Neural crest cell (in vitro differentiated cells): ENCODE measurements around the gene AKNAD1. TPM values are rescaled to one million over a fixed set of nuclear protein-coding genes. Genes with fewer than 3 reads are reported as not detected.

Experiments
- DNase-seq: peaks from one replicate; pipeline ENCODE4 v3.0.0; 2021; ENCODE audit warnings: low read depth, mixed read lengths, low spot score
- H3K27ac Mint-ChIP-seq: one replicate; pipeline ENCODE4 v1.8.0; 2021; ENCODE audit warnings: mild to moderate bottlenecking, mixed read lengths; ENCODE audit not compliant: unreplicated experiment
- H3K27me3 Mint-ChIP-seq: 2 replicates; pipeline ENCODE4 v1.8.0; 2021; ENCODE audit warnings: low read depth, mild to moderate bottlenecking, mixed read lengths
- H3K36me3 Mint-ChIP-seq: 2 replicates; pipeline ENCODE4 v1.8.0; 2021; ENCODE audit warnings: low read depth, mild to moderate bottlenecking, mixed read lengths
- H3K4me1 Mint-ChIP-seq: 2 replicates; pipeline ENCODE4 v1.8.0; 2021; ENCODE audit warnings: mixed read lengths
- H3K4me3 Mint-ChIP-seq: one replicate; pipeline ENCODE4 v1.8.0; 2021; ENCODE audit warnings: mild to moderate bottlenecking, mixed read lengths
- H3K9me3 Mint-ChIP-seq: 2 replicates; pipeline ENCODE4 v1.8.0; 2021; ENCODE audit warnings: mixed read lengths
- CTCF ChIP-seq: fragments of 200-600 bp; sonication (generic); conservative IDR thresholded peaks from 2 replicates; pipeline ENCODE4 v1.5.0; 2021; ENCODE audit warnings: antibody characterized with exemption, mild to moderate bottlenecking
- total RNA-seq: library from RNA; stranded (reverse); gene quantifications from 2 replicates; pipeline ENCODE4 v1.2.1, GENCODE V29; 2021

Gene AKNAD1
- total RNA-seq, 1 donor from 2014 or later: 1.0 TPM

GRCh38 chr1:108813326-108813725 is 43.6 kb downstream of the AKNAD1 start:
- Mint-ChIP-seq H3K4me3 (no peak overlapping the region), H3K27me3 (no peaks in the 10 kb centered on the region), H3K36me3 (peaks cover 4% of the 10 kb centered on the region), H3K4me1 (peaks cover 44% of the 10 kb centered on the region), H3K27ac (no peak overlapping the region), H3K9me3 (peaks cover 2% of the 10 kb centered on the region)
- no peak for TF ChIP-seq CTCF
- DNase-seq: no peak

- TF ChIP-seq CTCF: no peak
- H3K4me3 Mint-ChIP-seq: no peak overlapping the region
- H3K36me3 Mint-ChIP-seq: peaks cover 6% of the 10 kb centered on the region
- no peak overlapping the region for H3K27ac Mint-ChIP-seq
- DNase-seq: no peak
- H3K27me3 Mint-ChIP-seq: no peaks in the 10 kb centered on the region
- no peaks in the 10 kb centered on the region for H3K9me3 Mint-ChIP-seq
- peaks cover 32% of the 10 kb centered on the region for H3K4me1 Mint-ChIP-seq
These were observed 45.3 kb downstream of the AKNAD1 start for GRCh38 chr1:108811611-108812010.

GRCh38 chr1:108808438-108808837 is 48.5 kb downstream of the AKNAD1 start:
- peaks cover 9% of the 10 kb centered on the region for H3K36me3 Mint-ChIP-seq
- no peak overlapping the region for H3K4me3 Mint-ChIP-seq
- no peaks in the 10 kb centered on the region for H3K27me3 Mint-ChIP-seq
- H3K4me1 Mint-ChIP-seq: peaks cover 3% of the 10 kb centered on the region
- no peaks in the 10 kb centered on the region for H3K9me3 Mint-ChIP-seq
- TF ChIP-seq CTCF: no peak
- H3K27ac Mint-ChIP-seq: no peak overlapping the region
- no peak for DNase-seq

GRCh38 chr1:108803548-108803947 is 53.3 kb downstream of the AKNAD1 start:
- H3K4me3 Mint-ChIP-seq: no peak overlapping the region
- H3K9me3 Mint-ChIP-seq: no peaks in the 10 kb centered on the region
- H3K27me3 Mint-ChIP-seq: no peaks in the 10 kb centered on the region
- no peak for TF ChIP-seq CTCF
- DNase-seq: no peak
- no peak overlapping the region for H3K27ac Mint-ChIP-seq
- peaks cover 21% of the 10 kb centered on the region for H3K36me3 Mint-ChIP-seq
- no peaks in the 10 kb centered on the region for H3K4me1 Mint-ChIP-seq

GRCh38 chr1:108801101-108801500 is 55.8 kb downstream of the AKNAD1 start:
- no peak for TF ChIP-seq CTCF
- Mint-ChIP-seq H3K27ac (no peak overlapping the region), H3K27me3 (no peaks in the 10 kb centered on the region), H3K9me3 (no peaks in the 10 kb centered on the region), H3K4me1 (no peaks in the 10 kb centered on the region), H3K36me3 (peaks cover 12% of the 10 kb centered on the region), H3K4me3 (no peak overlapping the region)
- no peak for DNase-seq

GRCh38 chr1:108799001-108799400 is 57.9 kb downstream of the AKNAD1 start:
- H3K9me3 Mint-ChIP-seq: no peaks in the 10 kb centered on the region
- no peaks in the 10 kb centered on the region for H3K27me3 Mint-ChIP-seq
- no peak for DNase-seq
- H3K27ac Mint-ChIP-seq: no peak overlapping the region
- no peaks in the 10 kb centered on the region for H3K4me1 Mint-ChIP-seq
- H3K4me3 Mint-ChIP-seq: no peak overlapping the region
- TF ChIP-seq CTCF: no peak
- H3K36me3 Mint-ChIP-seq: peaks cover 15% of the 10 kb centered on the region
